Measurements from ENCODE around the gene CDKL1.

DNA sequence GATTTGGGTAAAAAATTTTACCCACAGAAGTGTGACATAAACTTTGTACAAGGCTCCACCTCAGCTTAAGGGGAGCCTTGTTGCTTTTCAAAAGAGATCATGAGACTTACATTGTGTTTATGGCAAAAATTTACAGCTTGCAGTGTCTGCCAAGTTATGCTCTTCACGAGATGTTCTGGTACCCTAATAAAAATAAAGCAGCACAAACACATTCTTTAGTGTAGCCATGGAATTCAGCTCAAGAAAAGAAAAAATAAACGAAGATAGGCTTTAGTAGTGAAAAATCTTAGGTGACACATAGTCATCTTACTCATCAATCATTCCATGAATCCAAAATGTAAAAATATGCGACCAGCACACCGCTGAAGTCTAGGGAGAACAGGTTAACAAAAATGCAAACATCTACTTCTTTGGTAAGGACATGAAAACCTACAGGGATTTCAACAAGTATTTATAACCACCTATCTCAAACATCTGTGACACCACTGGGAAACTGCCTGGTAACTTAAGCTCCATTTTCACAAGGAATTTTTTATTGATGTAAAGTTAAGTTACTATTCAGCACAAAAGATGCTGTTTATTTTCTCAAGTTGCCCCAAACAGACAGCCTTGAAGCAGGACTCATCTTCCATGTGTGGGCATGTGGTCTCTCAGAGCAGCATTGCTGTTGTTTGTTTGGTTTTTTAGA is 51.7 kb downstream of the CDKL1 start:
- TF ChIP-seq EZH2 (IDR thresholded peaks at IDR 0.05; ENCODE audit: insufficient read depth, poor library complexity, severe bottlenecking) (no peak), EZH2phosphoT487 (IDR thresholded peaks at IDR 0.05; ENCODE audit: insufficient read depth, low read depth) (no peak)

Data from GM23248 (cell line).